IMR-90 (cell line): Measurements from ENCODE around the gene EMC8. TPM values are rescaled to one million over a fixed set of nuclear protein-coding genes. Genes with fewer than 3 reads are reported as not detected.

ENCODE experiments used
- ATAC-seq: fragments of 200-7000 bp; cut with Tn5 transposase; 2 replicates; pipeline ENCODE4 v1.9.1; 2020; ENCODE audit warnings: low read depth, mild to moderate bottlenecking, moderate library complexity
- BruUV-seq: library from RNA; stranded (reverse); fragments of 400-500 nt; replicated peaks from 2 replicates; lab custom pipeline; 2021; lab: Mats Ljungman, UMichigan
- CTCF ChIA-PET: fragments of 300-600 bp; formaldehyde crosslinking; extraction: SDS; loops from one replicate; lab custom pipeline; 2021; ENCODE audit warnings: antibody characterized with exemption; lab: Yijun Ruan, JAX
- POLR2A ChIA-PET: fragments of 300-600 bp; sonication (Branson Sonifier 250); formaldehyde crosslinking; loops from one replicate; lab custom pipeline; 2022; ENCODE audit warnings: antibody characterized with exemption; ENCODE audit not compliant: unreplicated experiment; lab: Charles Lee
- DNase-seq: peaks from one replicate; pipeline ENCODE4 v3.0.0; 2013
- H2AFZ ChIP-seq: replicated peaks from 2 replicates; pipeline ENCODE3; 2013; ENCODE audit warnings: low read length, mild to moderate bottlenecking; ENCODE audit not compliant: poor library complexity
- H2AK5ac ChIP-seq: 2 replicates; pipeline ENCODE4 v1.6.1; 2013; ENCODE audit warnings: low read depth, low read length, inconsistent platforms
- H2AK9ac ChIP-seq: replicated peaks from 2 replicates; pipeline ENCODE3; 2013; ENCODE audit warnings: mild to moderate bottlenecking, low read depth, low read length, moderate library complexity; ENCODE audit not compliant: poor library complexity
- H2BK120ac ChIP-seq: 2 replicates; pipeline ENCODE4 v1.6.1; 2013; ENCODE audit warnings: low read depth, low read length, inconsistent platforms
- H2BK15ac ChIP-seq: 3 replicates; pipeline ENCODE4 v1.6.1; 2013; ENCODE audit warnings: low read depth, low read length, inconsistent platforms
- H2BK20ac ChIP-seq: 2 replicates; pipeline ENCODE4 v1.6.1; 2013; ENCODE audit warnings: low read depth, mild to moderate bottlenecking, inconsistent platforms, low read length, moderate library complexity
- H2BK5ac ChIP-seq: 2 replicates; pipeline ENCODE4 v1.6.1; 2013; ENCODE audit warnings: mild to moderate bottlenecking, low read depth, low read length, inconsistent platforms; ENCODE audit not compliant: poor library complexity, severe bottlenecking
- H3K14ac ChIP-seq: replicated peaks from 2 replicates; pipeline ENCODE4 v1.6.1; 2013; ENCODE audit warnings: low read depth, low read length, inconsistent platforms
- H3K18ac ChIP-seq: 2 replicates; pipeline ENCODE4 v1.6.1; 2013; ENCODE audit warnings: low read depth, low read length, control low read depth
- H3K23ac ChIP-seq: 2 replicates; pipeline ENCODE4 v1.6.1; 2013; ENCODE audit warnings: low read depth, low read length, inconsistent platforms
- H3K27ac ChIP-seq: 2 replicates; pipeline ENCODE4 v1.5.1; 2013; ENCODE audit warnings: mild to moderate bottlenecking, control low read depth, low read length; ENCODE audit not compliant: insufficient read depth
- H3K27me3 ChIP-seq: 2 replicates; pipeline ENCODE4 v1.6.1; 2013; ENCODE audit warnings: low read length; ENCODE audit not compliant: control insufficient read depth, insufficient read depth
- H3K36me3 ChIP-seq: 2 replicates; pipeline ENCODE4 v1.6.1; 2013; ENCODE audit warnings: low read length, mixed read lengths; ENCODE audit not compliant: control insufficient read depth, insufficient read depth
- H3K4ac ChIP-seq: 2 replicates; pipeline ENCODE4 v1.6.1; 2013; ENCODE audit warnings: low read depth, low read length, inconsistent platforms
- H3K4me1 ChIP-seq: 2 replicates; pipeline ENCODE4 v1.6.1; 2013; ENCODE audit warnings: low read length, mixed read lengths; ENCODE audit not compliant: control insufficient read depth, insufficient read depth
- H3K4me2 ChIP-seq: 2 replicates; pipeline ENCODE4 v1.6.1; 2013; ENCODE audit warnings: low read depth, mild to moderate bottlenecking, control low read depth, low read length, moderate library complexity
- H3K4me3 ChIP-seq: 2 replicates; pipeline ENCODE4 v1.5.1; 2013; ENCODE audit warnings: low read depth, mild to moderate bottlenecking, control low read depth, low read length, moderate library complexity; ENCODE audit not compliant: insufficient read depth
- H3K56ac ChIP-seq: 2 replicates; pipeline ENCODE4 v1.6.1; 2013; ENCODE audit warnings: low read length, inconsistent platforms; ENCODE audit not compliant: insufficient read depth; ENCODE audit errors: extremely low read depth
- H3K79me1 ChIP-seq, 2 experiments: 2 replicates each; pipeline ENCODE4 v1.6.1; 2013; ENCODE audit warnings: low read length in 2 of 2, inconsistent platforms in 1 of 2, low read depth in 1 of 2
- H3K9ac ChIP-seq: 2 replicates; pipeline ENCODE4 v1.6.1; 2013; ENCODE audit warnings: low read depth, low read length, control low read depth
- H3K9me1 ChIP-seq: 2 replicates; pipeline ENCODE4 v1.6.1; 2013; ENCODE audit warnings: low read length, inconsistent platforms; ENCODE audit not compliant: insufficient read depth
- H3K9me3 ChIP-seq: 2 replicates; pipeline ENCODE4 v1.6.1; 2013; ENCODE audit warnings: low read length; ENCODE audit not compliant: control insufficient read depth, insufficient read depth
- H4K20me1 ChIP-seq: 2 replicates; pipeline ENCODE4 v1.6.1; 2013; ENCODE audit warnings: low read length, inconsistent platforms; ENCODE audit not compliant: insufficient read depth
- H4K5ac ChIP-seq: 2 replicates; pipeline ENCODE4 v1.6.1; 2013; ENCODE audit warnings: mild to moderate bottlenecking, low read depth, low read length, control low read depth
- H4K8ac ChIP-seq, 2 experiments: 2 replicates each; pipeline ENCODE4 v1.6.1; 2013; ENCODE audit warnings: low read depth in 2 of 2, low read length in 2 of 2, control low read depth in 1 of 2, inconsistent platforms in 1 of 2
- H4K91ac ChIP-seq: 2 replicates; pipeline ENCODE4 v1.6.1; 2013; ENCODE audit warnings: low read depth, low read length, inconsistent platforms; ENCODE audit not compliant: insufficient read depth
- CEBPB ChIP-seq: IDR thresholded peaks from 2 replicates; pipeline ENCODE4 v1.6.1; 2012; ENCODE audit warnings: low read depth, low read length, improper control_type of control experiment
- CHD1 ChIP-seq: IDR thresholded peaks from 2 replicates; pipeline ENCODE4 v1.6.1; 2012; ENCODE audit warnings: low read depth, low read length, improper control_type of control experiment
- FOS ChIP-seq: fragments of 150-350 bp; IDR thresholded peaks from 2 replicates; pipeline ENCODE4 v1.6.1; 2016; ENCODE audit warnings: low read depth, low read length
- MAZ ChIP-seq: IDR thresholded peaks from 2 replicates; pipeline ENCODE4 v1.6.1; 2012; ENCODE audit warnings: low read depth, mild to moderate bottlenecking, low read length, improper control_type of control experiment, moderate library complexity, borderline replicate concordance
- MXI1 ChIP-seq: IDR thresholded peaks from 2 replicates; pipeline ENCODE4 v1.6.1; 2012; ENCODE audit warnings: low read depth, mild to moderate bottlenecking, low read length, moderate library complexity, borderline replicate concordance
- NFE2L2 ChIP-seq: fragments of 150-350 bp; IDR thresholded peaks from 2 replicates; pipeline ENCODE4 v1.6.1; 2016; ENCODE audit warnings: low read depth, mild to moderate bottlenecking, low read length
- POLR2A ChIP-seq: IDR thresholded peaks from 2 replicates; pipeline ENCODE4 v1.6.1; 2012; ENCODE audit warnings: mild to moderate bottlenecking, low read depth, low read length
- RAD21 ChIP-seq: IDR thresholded peaks from 2 replicates; pipeline ENCODE4 v1.6.1; 2012; ENCODE audit warnings: low read length, improper control_type of control experiment
- RFX5 ChIP-seq: IDR thresholded peaks from 2 replicates; pipeline ENCODE4 v1.8.0; 2012; ENCODE audit warnings: low read depth, mild to moderate bottlenecking, low read length, moderate library complexity
- WGBS, 2 experiments: methylation state at CpG; one replicate each; pipeline versions ENCODE4 v1.1.5 to v1.1.7; 2013; ENCODE audit warnings: missing lambda C conversion rate in 2 of 2; ENCODE audit not compliant: insufficient read length in 1 of 2; ENCODE audit errors: extremely low coverage in 2 of 2; 5-methylcytosine and 5-hydroxymethylcytosine counted together
- dilution Hi-C: fragments of 300-500 bp; cut with HindIII; formaldehyde crosslinking; loops from one replicate; pipeline ENCODE4 v1.14.3; 2018; ENCODE audit warnings: low sequenced_read_pairs; ENCODE audit not compliant: unreplicated experiment
- in situ Hi-C: fragments of 300-500 bp; cut with MboI; formaldehyde crosslinking; loops from 3 replicates; pipeline ENCODE4 v1.14.3; 2019; ENCODE audit warnings: low sequenced_read_pairs, inconsistent platforms, mixed read lengths
- intact Hi-C: fragments of 100-400 bp; cut with micrococcal nuclease; formaldehyde crosslinking; loops from 2 replicates; pipeline ENCODE4 v1.10.0; 2022
- polyA plus RNA-seq, 3 experiments: library from polyadenylated mRNA; depleted of rRNA; stranded (reverse); fragments of >200 nt; gene quantifications; 2 replicates each; pipeline ENCODE4 v1.2.3, GENCODE V29; 2012; ENCODE audit warnings: low replicate concordance in 1 of 3
- total RNA-seq: library from RNA; depleted of rRNA; stranded (reverse); fragments of >200 nt; gene quantifications from 2 replicates; pipeline ENCODE4 v1.2.3, GENCODE V29; 2012
- TF ChIP-seq, protein P1 (sequence below): fragments of 150-350 bp; IDR thresholded peaks from 2 replicates; pipeline ENCODE4 v1.6.1; 2016; ENCODE audit warnings: low read depth, mild to moderate bottlenecking, low read length, moderate library complexity, borderline replicate concordance

EMC8 gene
- total and polyA plus RNA-seq, 2 of the 4 experiments (the other 2 are of a cell fraction), result 23.7 to 48.9 TPM

GRCh38 chr16:85824161-85825135 is 25.1 kb upstream of the EMC8 start:
- POLR2A ChIA-PET, result no interaction called here
- H2BK120ac ChIP-seq, result no peak overlapping the region

More at GRCh38 chr16:85824161-85825135, 25.1 kb upstream of the EMC8 start:
- H2AK5ac ChIP-seq, result no peak overlapping the region
- H4K8ac ChIP-seq, result no peak overlapping the region
- 0 out of 2 replicates have a peak, but pooled peaks cover 6% of the 10 kb centered on the region for H3K9me1 ChIP-seq
- H3K4ac ChIP-seq, result no peak overlapping the region
- in situ Hi-C loops, result loop anchor here (5.0 to 25.0 kb wide), 4 partner anchors 160 to 693 kb away; no protein-coding TSS in a partner anchor
- no peak overlapping the region for H3K9ac ChIP-seq
- 79% methylated on average over 15 of the region's 20 CpGs; no CpG with 5 or more reads in 1 of the 2 experiments for WGBS, 2 experiments
- no peaks in the 10 kb centered on the region for H4K20me1 ChIP-seq
- H4K5ac ChIP-seq, result no peak overlapping the region
- no peak for DNase-seq
- H3K56ac ChIP-seq, result no peak overlapping the region
- no peak overlapping the region for H4K91ac ChIP-seq
- ATAC-seq, result no peak
- peaks cover 3% of the 10 kb centered on the region; the same call in 1 of the 2 replicates for H3K4me1 ChIP-seq
- no peak overlapping the region for H3K23ac ChIP-seq
- no peaks in the 10 kb centered on the region for H3K36me3 ChIP-seq
- no peak overlapping the region for H2BK15ac ChIP-seq
- no peak overlapping the region for H2BK5ac ChIP-seq
- no TSS peak for BruUV-seq
- no peak overlapping the region for H3K14ac ChIP-seq
- intact Hi-C loops, result loop anchor here (5.0 kb wide), 1 partner anchor 398 kb away; no protein-coding TSS in a partner anchor
- no peaks in the 10 kb centered on the region for H3K9me3 ChIP-seq
- no peak overlapping the region for H3K4me2 ChIP-seq
- H2BK20ac ChIP-seq, result no peak overlapping the region
- no peaks in the 10 kb centered on the region for H3K79me1 ChIP-seq
- no peak overlapping the region for H3K18ac ChIP-seq
- H3K27me3 ChIP-seq, result peaks cover 41% of the 10 kb centered on the region
- dilution Hi-C loops, result no loop called here
- CTCF ChIA-PET, result interaction anchor here (0.6 kb wide), 1 partner anchor 612 kb away, joined by 3 read pairs; no protein-coding TSS in a partner anchor
- no peak overlapping the region for H3K4me3 ChIP-seq
- TF ChIP-seq MAZ, result no peak
- TF ChIP-seq CHD1, result no peak
- no peak for TF ChIP-seq CEBPB
- no peak for TF ChIP-seq RAD21
- no peak for TF ChIP-seq MXI1
- TF ChIP-seq FOS, result no peak
- no peak for TF ChIP-seq NFE2L2
- TF ChIP-seq, protein P1, sequence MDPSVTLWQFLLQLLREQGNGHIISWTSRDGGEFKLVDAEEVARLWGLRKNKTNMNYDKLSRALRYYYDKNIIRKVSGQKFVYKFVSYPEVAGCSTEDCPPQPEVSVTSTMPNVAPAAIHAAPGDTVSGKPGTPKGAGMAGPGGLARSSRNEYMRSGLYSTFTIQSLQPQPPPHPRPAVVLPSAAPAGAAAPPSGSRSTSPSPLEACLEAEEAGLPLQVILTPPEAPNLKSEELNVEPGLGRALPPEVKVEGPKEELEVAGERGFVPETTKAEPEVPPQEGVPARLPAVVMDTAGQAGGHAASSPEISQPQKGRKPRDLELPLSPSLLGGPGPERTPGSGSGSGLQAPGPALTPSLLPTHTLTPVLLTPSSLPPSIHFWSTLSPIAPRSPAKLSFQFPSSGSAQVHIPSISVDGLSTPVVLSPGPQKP, result no peak
- no peak for TF ChIP-seq RFX5
- no peak for TF ChIP-seq POLR2A
- no peak overlapping the region for H2AK9ac ChIP-seq
- no peak overlapping the region for H3K27ac ChIP-seq
- no peak overlapping the region for H2AFZ ChIP-seq
